ENCODE measurements around the gene KPNB1.

The KPNB1 gene

GRCh38 chr17:47638903-47639302, 10.8 kb upstream of the KPNB1 start:
- DNase-seq: no peak

- DNase-seq: no peak
These were observed 9.6 kb upstream of the KPNB1 start for GRCh38 chr17:47640076-47640475.

DNA sequence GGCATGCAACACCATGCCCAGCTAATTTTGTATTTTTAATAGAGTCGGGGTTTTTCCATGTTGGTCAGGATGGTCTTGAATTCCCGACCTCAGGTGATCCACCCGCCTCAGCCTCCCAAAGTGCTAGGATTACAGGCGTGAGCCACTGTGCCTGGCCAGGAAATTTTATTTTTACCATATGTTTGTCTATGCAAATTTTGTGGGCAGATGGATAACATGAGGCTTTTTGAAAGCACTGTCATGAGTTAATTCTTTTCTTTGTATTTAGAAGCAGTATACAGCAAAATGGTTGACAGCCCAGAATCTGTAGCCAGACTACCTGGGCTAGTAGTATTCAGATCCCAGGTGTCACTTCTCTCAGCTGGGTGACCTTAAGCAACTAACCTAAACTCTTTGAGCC, 8.5 kb upstream of the KPNB1 start:
- DNase-seq: no peak

GRCh38 chr17:47643116-47643515, 6.6 kb upstream of the KPNB1 start:
- no peak for DNase-seq

DNA sequence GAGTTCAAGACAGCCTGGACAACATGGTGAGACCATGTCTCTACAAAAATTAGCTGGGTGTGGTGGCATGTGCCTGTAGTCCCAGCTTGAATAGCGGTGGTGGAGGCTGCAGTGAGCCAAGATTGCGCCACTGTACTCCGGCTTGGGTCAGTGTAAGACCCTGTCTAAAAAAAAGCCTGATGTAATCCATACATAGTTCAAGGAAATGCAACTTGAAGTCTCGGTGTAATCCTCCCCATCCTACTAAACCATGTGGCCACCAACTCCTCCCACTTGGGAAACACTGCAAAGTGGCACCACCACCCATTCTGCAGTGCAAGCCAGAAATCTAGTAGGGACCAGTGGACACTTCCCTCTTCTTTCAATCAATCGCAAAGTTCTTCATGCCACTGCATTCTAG, 5.4 kb upstream of the KPNB1 start:
- DNase-seq: no peak

GRCh38 chr17:47649972-47650524, 329 bp downstream of the KPNB1 start:
- DNase-seq: peak in 1 of 2 experiments; percentile 61

GRCh38 chr17:47650525-47651522, 1.1 kb downstream of the KPNB1 start:
- DNase-seq: peak; percentile 97

DNA sequence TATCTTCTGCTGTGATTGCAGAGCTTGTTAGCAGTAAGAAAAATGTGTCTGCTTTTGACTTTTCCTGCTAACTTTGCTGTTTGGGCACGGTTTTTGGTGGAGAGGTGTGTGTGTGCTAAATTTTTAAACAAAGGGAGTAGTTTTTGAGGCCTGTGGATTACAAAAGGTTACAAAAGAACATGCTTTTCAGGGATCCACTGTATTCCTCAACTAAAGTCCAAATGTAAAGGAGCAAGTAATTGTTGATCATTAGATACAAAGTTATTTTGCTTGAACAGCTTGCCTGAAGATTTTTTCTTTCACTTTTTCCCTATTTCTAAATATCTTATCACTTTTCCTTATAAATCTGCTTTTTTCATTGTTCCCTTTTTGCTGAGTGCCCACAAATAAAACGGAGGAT, 2.0 kb downstream of the KPNB1 start:
- no peak for DNase-seq

GRCh38 chr17:47652570-47652969, 2.9 kb downstream of the KPNB1 start:
- DNase-seq: no peak

GRCh38 chr17:47653442-47653841, 3.7 kb downstream of the KPNB1 start:
- no peak for DNase-seq

DNA sequence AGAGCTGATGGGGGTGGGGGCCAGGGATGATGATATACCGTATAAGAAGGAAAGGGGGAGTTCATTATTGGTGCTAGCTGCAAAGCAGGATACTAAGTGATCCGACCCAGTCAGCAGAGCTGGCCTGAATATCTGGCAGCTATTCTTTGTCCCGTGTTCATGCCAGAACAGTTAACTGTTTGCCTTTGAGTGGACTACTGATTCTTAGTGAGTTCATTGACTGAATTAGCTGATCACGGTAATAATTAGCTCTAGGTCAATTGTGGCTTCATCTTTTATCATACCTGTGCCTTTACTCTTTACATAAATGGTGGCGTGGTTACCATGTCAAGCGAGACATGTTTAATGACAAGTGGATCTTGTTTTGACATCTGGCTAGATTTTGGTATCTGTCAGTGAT, 5.3 kb downstream of the KPNB1 start:
- DNase-seq: no peak

DNA sequence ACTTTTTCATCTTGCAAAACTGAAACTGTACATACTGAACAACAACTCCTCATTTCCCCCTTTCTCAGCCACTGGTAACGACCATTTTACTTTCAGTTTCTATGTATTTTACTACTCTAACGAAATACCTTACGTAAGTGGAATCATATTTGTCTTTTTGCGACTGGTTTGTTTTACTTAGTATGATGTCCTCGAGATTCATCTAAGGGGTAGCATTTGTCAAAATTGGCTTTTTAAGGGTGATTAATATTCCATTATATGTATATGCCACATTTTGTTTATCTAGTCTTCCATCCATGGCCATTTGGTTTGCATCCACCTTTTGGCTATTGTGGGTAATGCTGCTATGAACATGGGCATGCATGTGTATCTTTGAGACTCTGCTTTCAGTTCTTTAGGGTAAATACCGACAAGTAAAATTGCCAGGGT, 10.4 kb downstream of the KPNB1 start:
- no peak for DNase-seq

- peak; percentile 80 to 91 for DNase-seq
These were observed 14.3 kb downstream of the KPNB1 start for GRCh38 chr17:47663912-47664623.

- DNase-seq: no peak
These were observed 14.9 kb downstream of the KPNB1 start for GRCh38 chr17:47664624-47664941.

DNA sequence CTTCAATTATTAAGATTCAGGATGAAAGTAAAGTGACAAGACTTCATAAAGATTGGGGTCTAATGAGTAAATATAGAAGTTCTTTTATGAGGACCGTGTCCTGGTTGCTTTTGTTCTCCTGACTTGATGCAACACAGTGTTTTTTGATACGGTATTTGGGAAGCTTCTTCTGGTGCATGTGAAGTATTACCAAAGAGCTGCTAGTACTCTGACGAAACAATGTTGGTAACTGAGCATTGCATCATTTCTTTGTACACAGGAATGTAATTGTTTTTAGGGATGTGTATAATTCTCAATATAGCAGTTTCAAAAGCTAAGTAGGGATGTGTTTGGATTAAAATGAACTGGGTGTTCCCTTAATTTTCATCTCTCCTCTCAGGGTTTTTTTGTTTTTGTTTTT, 15.9 kb downstream of the KPNB1 start:
- no peak for DNase-seq

DNA sequence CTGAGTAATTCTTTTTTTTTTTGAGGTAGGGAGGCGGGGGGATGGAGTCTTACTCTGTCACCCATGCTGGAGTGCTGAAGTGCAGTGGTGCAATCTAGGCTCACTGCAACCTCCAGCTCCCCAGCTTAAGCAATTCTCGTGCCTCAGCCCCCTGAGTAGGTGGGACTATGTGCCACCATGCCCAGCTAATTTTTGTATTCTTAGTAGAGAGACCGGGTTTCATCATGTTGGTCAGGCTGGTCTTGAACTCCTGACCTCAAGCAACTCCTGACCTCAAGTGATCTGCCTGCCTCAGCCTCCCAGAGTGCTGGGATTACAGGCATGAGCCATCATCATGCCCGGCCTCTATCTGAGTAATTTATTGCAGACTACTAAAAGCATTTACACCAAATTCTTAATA, 19.4 kb downstream of the KPNB1 start:
- no peak for DNase-seq

DNA sequence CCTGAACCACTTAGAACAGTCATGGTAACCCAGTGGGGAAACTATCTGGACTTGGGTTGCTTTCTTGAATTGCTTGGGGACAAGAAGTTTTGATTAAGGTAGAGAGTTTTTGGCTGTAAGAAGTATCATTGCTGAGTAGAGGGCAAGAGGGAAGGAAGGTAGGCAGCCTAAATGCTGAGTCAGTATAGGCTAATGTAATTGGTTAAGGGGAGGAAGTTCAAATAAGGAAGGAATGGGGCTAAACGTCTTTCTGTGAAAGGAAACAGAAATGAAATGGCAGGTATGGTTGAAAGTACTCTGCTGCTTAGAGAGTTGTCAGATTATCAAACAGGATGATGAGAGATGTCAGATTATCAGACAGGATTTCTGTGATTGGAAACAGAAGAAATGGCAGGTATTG, 20.3 kb downstream of the KPNB1 start:
- peak; percentile 61 to 62 for DNase-seq

DNA sequence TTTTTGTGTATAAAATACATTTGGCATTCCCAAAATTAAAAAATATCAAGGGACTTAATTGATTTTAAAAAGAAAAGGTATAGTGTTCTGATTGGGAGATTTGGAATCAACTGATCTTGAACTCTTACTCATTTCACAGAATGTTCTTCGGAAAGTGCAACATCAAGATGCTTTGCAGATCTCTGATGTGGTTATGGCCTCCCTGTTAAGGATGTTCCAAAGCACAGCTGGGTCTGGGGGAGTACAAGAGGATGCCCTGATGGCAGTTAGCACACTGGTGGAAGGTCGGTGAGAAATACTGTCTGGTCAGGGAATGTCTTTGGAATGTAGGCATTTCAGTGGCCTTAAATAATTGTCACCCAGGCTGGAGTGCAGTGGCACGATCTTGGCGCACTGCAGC, 24.8 kb downstream of the KPNB1 start:
- no peak for DNase-seq

GRCh38 chr17:47675380-47676198, 25.9 kb downstream of the KPNB1 start:
- no peak for DNase-seq

DNA sequence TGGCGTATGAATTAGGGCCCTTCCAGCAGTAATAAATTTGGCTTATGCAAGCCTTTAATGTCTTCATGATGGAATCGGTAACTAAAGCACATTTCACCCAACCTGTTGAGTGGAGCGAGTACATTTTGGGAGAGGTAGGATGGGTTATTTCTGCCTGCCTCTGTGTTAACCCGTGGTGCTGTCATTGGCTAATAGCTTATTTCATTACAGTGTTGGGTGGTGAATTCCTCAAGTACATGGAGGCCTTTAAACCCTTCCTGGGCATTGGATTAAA, 26.4 kb downstream of the KPNB1 start:
- DNase-seq: no peak

GRCh38 chr17:47676510-47677165, 26.9 kb downstream of the KPNB1 start:
- no peak for DNase-seq

DNA sequence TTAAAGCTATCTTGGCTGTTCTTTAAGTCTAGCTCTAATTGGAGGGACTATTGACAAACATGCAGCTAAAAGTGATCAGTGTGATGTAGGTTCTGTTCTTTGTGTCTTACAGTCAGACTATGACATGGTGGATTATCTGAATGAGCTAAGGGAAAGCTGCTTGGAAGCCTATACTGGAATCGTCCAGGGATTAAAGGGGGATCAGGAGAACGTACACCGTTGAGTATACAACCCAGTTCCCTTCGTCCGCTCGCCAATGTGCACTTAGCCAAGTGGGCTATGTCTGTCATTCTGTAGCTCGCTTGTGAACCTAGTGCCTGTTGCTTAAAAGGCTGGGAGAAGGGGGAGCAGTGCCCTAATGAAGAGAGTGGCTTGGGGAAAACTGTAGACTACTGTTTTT, 28.5 kb downstream of the KPNB1 start:
- DNase-seq: no peak

GRCh38 chr17:47682138-47682537, 32.4 kb downstream of the KPNB1 start:
- no peak for DNase-seq

All from Kasumi-1 (cell line).